Measurements from ENCODE around the gene SUFU.
"Not testable (repeated sequence)": the region's sequence is repeated elsewhere in the genome, so short reads cannot be mapped to it uniquely, and the experiment has no call there.

SUFU gene

GRCh38 chr10:102660888-102661657 is 157.3 kb downstream of the SUFU start:
- no peak for TF ChIP-seq CTCF (conservative IDR thresholded peaks at IDR 0.05; ENCODE audit: low read depth, low read length)
- DNase-seq (ENCODE audit: low read depth): peak; percentile 65
- no peak overlapping the region for H3K4me3 ChIP-seq (ENCODE audit: low read depth, low read length)

- TF ChIP-seq CTCF (conservative IDR thresholded peaks at IDR 0.05; ENCODE audit: low read depth, low read length): no peak
- no peak overlapping the region for H3K4me3 ChIP-seq (ENCODE audit: low read depth, low read length)
- no peak for DNase-seq (ENCODE audit: low read depth)
Observed at GRCh38 chr10:102661658-102662028, 157.9 kb downstream of the SUFU start.

- no peak for TF ChIP-seq CTCF (conservative IDR thresholded peaks at IDR 0.05; ENCODE audit: low read depth, low read length)
- no peak overlapping the region for H3K4me3 ChIP-seq (ENCODE audit: low read depth, low read length)
- no peak for DNase-seq (ENCODE audit: low read depth)
Observed at GRCh38 chr10:102665904-102666509, 162.2 kb downstream of the SUFU start.

- not testable (repeated sequence) for H3K4me3 ChIP-seq (ENCODE audit: low read depth, low read length); DNase-seq (ENCODE audit: low read depth)
Observed at GRCh38 chr10:102667411-102667810, 163.6 kb downstream of the SUFU start.

- DNase-seq (ENCODE audit: low read depth): no peak
- H3K4me3 ChIP-seq (ENCODE audit: low read depth, low read length): no peak overlapping the region
- no peak for TF ChIP-seq CTCF (conservative IDR thresholded peaks at IDR 0.05; ENCODE audit: low read depth, low read length)
Observed at GRCh38 chr10:102668326-102669107, 164.7 kb downstream of the SUFU start.

- DNase-seq (ENCODE audit: low read depth): no peak
- no peak overlapping the region for H3K4me3 ChIP-seq (ENCODE audit: low read depth, low read length)
- no peak for TF ChIP-seq CTCF (conservative IDR thresholded peaks at IDR 0.05; ENCODE audit: low read depth, low read length)
Observed at GRCh38 chr10:102669206-102670064, 165.7 kb downstream of the SUFU start.
